HepG2 (cell line): ENCODE data around the gene PEMT. TPM values are rescaled to one million over a fixed set of nuclear protein-coding genes. Genes with fewer than 3 reads are reported as not detected.
A peak's percentile ranks its signal among the peaks of the same experiment; 100 is the strongest.

Experiments used
- ATAC-seq: fragments of 200-7000 bp; cut with Tn5 transposase; 3 replicates; pipeline ENCODE4 v1.9.1; 2020; ENCODE audit warnings: mild to moderate bottlenecking, moderate library complexity
- BruUV-seq: library from RNA; stranded (reverse); fragments of 400-500 nt; replicated peaks from 2 replicates; lab custom pipeline; 2021; lab: Mats Ljungman, UMichigan
- CTCF ChIA-PET: fragments of 300-600 bp; formaldehyde crosslinking; extraction: SDS; loops from one replicate; lab custom pipeline; 2021; ENCODE audit warnings: low total read pairs, inconsistent platforms, low intra/inter-chr PET ratio; lab: Yijun Ruan, JAX
- POLR2A ChIA-PET: fragments of 350-600 bp; sonication (Branson Sonifier 250); formaldehyde crosslinking; loops from one replicate; lab custom pipeline; 2020; ENCODE audit warnings: antibody characterized with exemption, inconsistent platforms; lab: Yijun Ruan, JAX
- DNase-seq: peaks from one replicate; pipeline ENCODE4 v3.0.0-alpha.2; 2015; ENCODE audit warnings: low spot score
- FAIRE-seq: peaks from 3 replicates; lab custom pipeline; 2011; peaks lifted over from hg19 to GRCh38; lab: Jason Lieb, UNC
- H2AFZ ChIP-seq: one replicate; pipeline ENCODE4 v1.6.1; 2011; ENCODE audit warnings: low read length, inconsistent platforms
- H3K27ac ChIP-seq: fragments of 300-600 bp; 3 replicates; pipeline ENCODE4 v1.8.0; 2011; ENCODE audit warnings: mixed run types, mild to moderate bottlenecking, mixed read lengths, low read length, inconsistent platforms; ENCODE audit not compliant: insufficient read depth; ENCODE audit errors: extremely low read length
- H3K27me3 ChIP-seq, 2 experiments: fragments of 200-600 bp in 1 of 2; 2 replicates in 1 of 2; 3 replicates in 1 of 2; pipeline versions ENCODE4 v1.6.0 to v1.8.0; 2011; ENCODE audit warnings: low read length in 2 of 2, mild to moderate bottlenecking in 2 of 2, moderate library complexity in 2 of 2, inconsistent platforms in 1 of 2; ENCODE audit not compliant: insufficient read depth in 2 of 2, control insufficient read depth in 1 of 2
- H3K36me3 ChIP-seq, 2 experiments: fragments of 200-600 bp in 1 of 2; replicated peaks in 1 of 2; 2 replicates in 1 of 2; 3 replicates in 1 of 2; pipeline versions ENCODE4 v1.5.1 to v1.8.0; 2011; ENCODE audit warnings: low read length in 2 of 2, inconsistent platforms in 1 of 2; ENCODE audit not compliant: insufficient read depth in 2 of 2, control insufficient read depth in 1 of 2
- H3K4me1 ChIP-seq: 2 replicates; pipeline ENCODE4 v1.5.1; 2012; ENCODE audit warnings: low read length, inconsistent platforms; ENCODE audit not compliant: insufficient read depth
- H3K4me2 ChIP-seq: 2 replicates; pipeline ENCODE4 v1.6.0; 2011; ENCODE audit warnings: low read depth, low read length, inconsistent platforms
- H3K4me3 ChIP-seq, 3 experiments: fragments of 200-600 bp in 1 of 3; sonication (generic), shearing (Covaris generic) in 1 of 3; replicated peaks in 1 of 3; 2 replicates each; pipeline ENCODE4 v1.5.1; 2011 to 2016; ENCODE audit warnings: low read length in 3 of 3, inconsistent platforms in 2 of 3, low read depth in 2 of 3, mild to moderate bottlenecking in 2 of 3, control low read depth in 1 of 3, mixed read lengths in 1 of 3; ENCODE audit not compliant: insufficient read depth in 1 of 3
- H3K79me2 ChIP-seq: one replicate; pipeline ENCODE4 v1.6.1; 2011; ENCODE audit warnings: low read length, inconsistent platforms; ENCODE audit not compliant: insufficient read depth
- H3K9ac ChIP-seq: 2 replicates; pipeline ENCODE4 v1.6.0; 2011; ENCODE audit warnings: mild to moderate bottlenecking, low read depth, low read length, inconsistent platforms; ENCODE audit not compliant: insufficient read depth
- H3K9me3 ChIP-seq: 2 replicates; pipeline ENCODE4 v1.5.1; 2012; ENCODE audit warnings: mild to moderate bottlenecking, low read length
- H4K20me1 ChIP-seq: 2 replicates; pipeline ENCODE4 v1.6.0; 2011; ENCODE audit warnings: inconsistent platforms, mild to moderate bottlenecking, low read length, moderate library complexity; ENCODE audit not compliant: insufficient read depth
- CREB3 ChIP-seq: sonication (generic); formaldehyde crosslinking; IDR thresholded peaks from 2 replicates; pipeline ENCODE4 v1.5.0; 2020; ENCODE audit warnings: missing genetic modification reagents
- GABPB1 ChIP-seq: IDR thresholded peaks from 2 replicates; pipeline ENCODE4 v1.6.1; 2016; ENCODE audit warnings: mild to moderate bottlenecking, missing genetic modification reagents, moderate library complexity, missing compliant biosample characterization
- HDAC2 ChIP-seq: sonication (generic); formaldehyde crosslinking; IDR thresholded peaks from 2 replicates; pipeline ENCODE4 v1.4.0; 2020; ENCODE audit warnings: missing genetic modification reagents
- HNRNPH1 ChIP-seq: fragments of 200-400 bp; formaldehyde crosslinking; optimal IDR thresholded peaks from 2 replicates; pipeline ENCODE3; 2017; ENCODE audit warnings: mild to moderate bottlenecking, low read depth, low read length
- RCOR2 ChIP-seq: IDR thresholded peaks from 2 replicates; pipeline ENCODE4 v1.6.1; 2016; ENCODE audit warnings: missing biosample characterization, missing genetic modification reagents
- RORA ChIP-seq: sonication (generic); formaldehyde crosslinking; IDR thresholded peaks from 2 replicates; pipeline ENCODE4 v1.5.0; 2020; ENCODE audit warnings: mild to moderate bottlenecking, missing genetic modification reagents, moderate library complexity
- SUZ12 ChIP-seq: fragments of 150-350 bp; IDR thresholded peaks from 2 replicates; pipeline ENCODE4 v1.6.1; 2014; ENCODE audit warnings: low read depth, low read length
- TAF1 ChIP-seq: sonication (generic); formaldehyde crosslinking; IDR thresholded peaks from 2 replicates; pipeline ENCODE4 v1.4.0; 2020; ENCODE audit warnings: missing genetic modification reagents
- ZBTB26 ChIP-seq: IDR thresholded peaks from 2 replicates; pipeline ENCODE4 v1.6.1; 2016; ENCODE audit warnings: missing compliant biosample characterization, missing genetic modification reagents, borderline replicate concordance
- ZBTB39 ChIP-seq: sonication (generic); formaldehyde crosslinking; IDR thresholded peaks from 2 replicates; pipeline ENCODE4 v1.5.0; 2020; ENCODE audit warnings: missing genetic modification reagents
- ZHX2 ChIP-seq, 2 experiments: sonication (generic) in 1 of 2; formaldehyde crosslinking in 1 of 2; IDR thresholded peaks; 2 replicates each; pipeline versions ENCODE4 v1.6.1 to v1.9.0; 2014 to 2022; ENCODE audit warnings: antibody characterized with exemption in 1 of 2, borderline replicate concordance in 1 of 2, inconsistent platforms in 1 of 2, low read depth in 1 of 2, missing genetic modification reagents in 1 of 2
- ZNF33B ChIP-seq: sonication (generic); formaldehyde crosslinking; IDR thresholded peaks from 2 replicates; pipeline ENCODE4 v1.5.1; 2020; ENCODE audit warnings: mild to moderate bottlenecking, missing genetic modification reagents
- WGBS: methylation state at CpG from one replicate; pipeline ENCODE4 v1.1.6; 2017; ENCODE audit warnings: low lambda C conversion rate; 5-methylcytosine and 5-hydroxymethylcytosine counted together
- in situ Hi-C: cut with HindIII; loops from 2 replicates; pipeline ENCODE4 v1.10.0; 2017; ENCODE audit warnings: low pct_unique_long_range_greater_than_20kb; ENCODE audit not compliant: extremely low pct_ligation_motif_present
- intact Hi-C: fragments of 100-400 bp; cut with micrococcal nuclease; formaldehyde crosslinking; loops from one replicate; pipeline ENCODE4 v1.10.0; 2022; ENCODE audit not compliant: unreplicated experiment
- polyA plus RNA-seq, 8 experiments: library from polyadenylated mRNA; depleted of rRNA in 3 of 8; stranded (reverse) in 7 of 8; unstranded in 1 of 8; fragments of >200 nt; fragmentation: Illumina TruSeq in 4 of 8; extraction: Trizol in 4 of 8; gene quantifications; 2 replicates each; pipeline versions ENCODE4 v1.2.1 to v1.2.3, GENCODE V29; 2011 to 2016; ENCODE audit warnings: low read depth in 4 of 8, missing spikeins in 1 of 8, mixed read lengths in 1 of 8; ENCODE audit not compliant: insufficient read depth in 1 of 8
- total RNA-seq, 5 experiments: library from RNA; depleted of rRNA; stranded (reverse); fragments of >200 nt; fragmentation: Illumina TruSeq; extraction: Trizol; gene quantifications; 2 replicates each; pipeline ENCODE4 v1.2.3, GENCODE V29; 2016; ENCODE audit warnings: low read depth in 1 of 5

Gene PEMT
- total and polyA plus RNA-seq, 2 of the 13 experiments (the other 11 are each of a cell fraction or from before 2014, with no cell fraction given), result 31.7 to 43.6 TPM

GRCh38 chr17:17626840-17627239 lies 35.3 kb upstream of the PEMT start (continued):
- TF ChIP-seq ZHX2 (IDR thresholded peaks at IDR 0.05; ENCODE audit: low read depth), result no peak
- no peak for TF ChIP-seq ZHX2 (CRISPR knock-in tag; IDR thresholded peaks at IDR 0.05; ENCODE audit: borderline replicate concordance)
- no peak for TF ChIP-seq HDAC2
- no peak for TF ChIP-seq SUZ12
- TF ChIP-seq RCOR2 (CRISPR knock-in tag), result no peak

GRCh38 chr17:17626151-17626805 lies 34.8 kb upstream of the PEMT start:
- Histone ChIP-seq H2AFZ (no peak overlapping the region), H3K79me2 (no peaks in the 10 kb centered on the region), H3K4me3 (no peak overlapping the region), H3K27me3 (peaks cover 2 to 20% of the 10 kb centered on the region in 2 experiments; a peak in 3 of 5 replicates), H4K20me1 (no peaks in the 10 kb centered on the region), H3K4me2 (no peak overlapping the region), H3K27ac (no peak overlapping the region), H3K36me3 (no peaks in the 10 kb centered on the region), H3K9ac (no peak overlapping the region), H3K4me1 (peaks cover 18% of the 10 kb centered on the region), H3K9me3 (no peaks in the 10 kb centered on the region)
- ATAC-seq, result peak; percentile 31; the same call in 1 of the 3 replicates
- WGBS, result 34% methylated on average over 7 of the region's 19 CpGs
- BruUV-seq, result no TSS peak
- POLR2A ChIA-PET, result no interaction called here
- no peak for FAIRE-seq
- CTCF ChIA-PET, result no interaction called here
- intact Hi-C loops (no loop called here), in situ Hi-C loops (no loop called here)
- no peak for DNase-seq
- no peak for TF ChIP-seq ZBTB26
- no peak for TF ChIP-seq CREB3 (CRISPR knock-in tag)
- TF ChIP-seq GABPB1 (CRISPR knock-in tag), result peak; percentile 34
- no peak for TF ChIP-seq ZNF33B (CRISPR knock-in tag)
- no peak for TF ChIP-seq HNRNPH1
- no peak for TF ChIP-seq ZBTB39 (CRISPR knock-in tag)
- TF ChIP-seq TAF1 (CRISPR knock-in tag), result no peak
- TF ChIP-seq RORA, result no peak
